ENCODE measurements around the gene MRPS15. TPM values are rescaled to one million over a fixed set of nuclear protein-coding genes. Genes with fewer than 3 reads are reported as not detected.
"Not testable (repeated sequence)": the region's sequence is repeated elsewhere in the genome, so short reads cannot be mapped to it uniquely, and the experiment has no call there.

Gene MRPS15
- 108 TPM for total RNA-seq
- long read RNA-seq, transcript MRPS15-201 (8 exons, 1,006 nt) = major isoform, 65 of 69 reads
- long read RNA-seq, partial matches to known transcripts = 2 of 69 reads
- long read RNA-seq, other reads (novel, unspliced or antisense) = 1 of 69 reads

GRCh38 chr1:36463803-36464604 lies at the start of gene MRPS15:
Gene MRPS15, minus strand, starts transcription at chr1:36464384. Its CDS starts 109 bp downstream, at chr1:36464275.
- peak within 1 kb of the TSS; percentile 95 for H3K4me3 ChIP-seq
- H3K36me3 ChIP-seq = peaks cover 31% of the 10 kb centered on the region
- H3K9me3 ChIP-seq (replicated peaks) = no peaks in the 10 kb centered on the region
- peak; percentile 97 for DNase-seq
- no peaks in the 10 kb centered on the region for H3K27me3 ChIP-seq (ENCODE audit: low read depth)
- H3K27ac ChIP-seq (replicated peaks) = peak within 1 kb of the TSS; percentile 90
- intact Hi-C loops (cut with micrococcal nuclease) = no loop called here
- peaks cover 31% of the 10 kb centered on the region for H3K4me1 ChIP-seq
- TF ChIP-seq, protein P1, sequence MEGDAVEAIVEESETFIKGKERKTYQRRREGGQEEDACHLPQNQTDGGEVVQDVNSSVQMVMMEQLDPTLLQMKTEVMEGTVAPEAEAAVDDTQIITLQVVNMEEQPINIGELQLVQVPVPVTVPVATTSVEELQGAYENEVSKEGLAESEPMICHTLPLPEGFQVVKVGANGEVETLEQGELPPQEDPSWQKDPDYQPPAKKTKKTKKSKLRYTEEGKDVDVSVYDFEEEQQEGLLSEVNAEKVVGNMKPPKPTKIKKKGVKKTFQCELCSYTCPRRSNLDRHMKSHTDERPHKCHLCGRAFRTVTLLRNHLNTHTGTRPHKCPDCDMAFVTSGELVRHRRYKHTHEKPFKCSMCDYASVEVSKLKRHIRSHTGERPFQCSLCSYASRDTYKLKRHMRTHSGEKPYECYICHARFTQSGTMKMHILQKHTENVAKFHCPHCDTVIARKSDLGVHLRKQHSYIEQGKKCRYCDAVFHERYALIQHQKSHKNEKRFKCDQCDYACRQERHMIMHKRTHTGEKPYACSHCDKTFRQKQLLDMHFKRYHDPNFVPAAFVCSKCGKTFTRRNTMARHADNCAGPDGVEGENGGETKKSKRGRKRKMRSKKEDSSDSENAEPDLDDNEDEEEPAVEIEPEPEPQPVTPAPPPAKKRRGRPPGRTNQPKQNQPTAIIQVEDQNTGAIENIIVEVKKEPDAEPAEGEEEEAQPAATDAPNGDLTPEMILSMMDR (IDR thresholded peaks at IDR 0.05; ENCODE audit: borderline replicate concordance) = no peak

GRCh38 chr1:36512842-36513241 lies 48.7 kb upstream of the MRPS15 start:
- TF ChIP-seq, protein P1 (IDR thresholded peaks at IDR 0.05; ENCODE audit: borderline replicate concordance) = no peak
- H3K27ac ChIP-seq (replicated peaks) = no peak overlapping the region
- H3K36me3 ChIP-seq = no peaks in the 10 kb centered on the region
- no peaks in the 10 kb centered on the region for H3K4me1 ChIP-seq
- no peak for DNase-seq
- H3K9me3 ChIP-seq (replicated peaks) = no peaks in the 10 kb centered on the region
- peaks cover 89% of the 10 kb centered on the region for H3K27me3 ChIP-seq (ENCODE audit: low read depth)
- no peak overlapping the region for H3K4me3 ChIP-seq
- intact Hi-C loops (cut with micrococcal nuclease) = no loop called here

DNA sequence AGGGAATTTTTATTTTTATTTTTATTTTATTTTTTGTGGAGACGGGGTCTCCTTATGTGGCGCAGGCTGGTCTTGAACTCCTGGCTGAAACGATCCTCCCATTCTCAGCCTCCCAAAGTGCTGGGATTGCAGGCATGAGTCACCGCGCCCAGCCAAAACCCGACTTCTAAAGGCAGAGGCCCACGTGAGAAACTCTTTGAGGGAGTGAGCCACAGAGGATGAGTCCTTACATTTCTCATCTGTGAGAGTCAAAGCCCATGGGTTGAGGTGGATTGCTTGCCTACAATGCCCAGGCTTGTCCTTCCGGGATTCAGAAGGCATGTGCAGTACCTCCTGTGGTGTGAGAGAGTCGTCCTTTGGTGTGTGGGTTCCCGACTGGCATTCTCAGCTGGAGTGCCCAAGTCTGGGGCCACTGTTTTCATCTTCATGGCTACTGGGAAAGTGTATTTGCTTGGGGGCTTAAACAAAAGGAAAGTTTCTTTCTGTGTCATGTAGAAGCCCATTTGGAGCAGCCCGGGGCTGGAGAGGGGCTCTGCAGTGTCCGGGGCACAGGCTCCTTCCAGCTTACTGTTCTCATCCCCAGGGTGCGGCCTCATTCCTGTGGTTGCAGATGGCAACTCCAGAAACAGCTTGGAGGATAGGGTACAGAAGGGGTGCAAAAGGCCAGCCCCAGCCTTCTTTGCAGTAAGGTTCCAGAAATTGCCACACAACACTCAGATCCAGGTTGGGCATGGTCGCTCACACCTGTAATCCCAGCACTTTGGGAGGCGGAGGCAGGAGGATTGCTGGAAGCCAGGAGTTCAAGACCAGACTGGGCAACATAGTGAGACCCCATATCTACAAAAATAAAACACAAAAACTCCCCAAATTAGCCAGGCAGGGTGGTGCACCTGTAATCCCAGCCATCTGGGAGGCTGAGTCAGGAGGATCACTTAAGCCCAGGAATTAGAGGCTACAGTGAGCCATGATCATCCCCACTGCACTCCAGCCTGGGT lies 47.9 kb upstream of the MRPS15 start:
- DNase-seq = no peak
- no peaks in the 10 kb centered on the region for H3K9me3 ChIP-seq (replicated peaks)
- H3K27me3 ChIP-seq (ENCODE audit: low read depth) = peaks cover 92% of the 10 kb centered on the region
- no peak overlapping the region for H3K27ac ChIP-seq (replicated peaks)
- H3K36me3 ChIP-seq = no peaks in the 10 kb centered on the region
- TF ChIP-seq, protein P1 (IDR thresholded peaks at IDR 0.05; ENCODE audit: borderline replicate concordance) = no peak
- H3K4me1 ChIP-seq = no peaks in the 10 kb centered on the region
- H3K4me3 ChIP-seq = no peak overlapping the region
- intact Hi-C loops (cut with micrococcal nuclease) = no loop called here

GRCh38 chr1:36511220-36511619 lies 47.0 kb upstream of the MRPS15 start:
- peaks cover 92% of the 10 kb centered on the region for H3K27me3 ChIP-seq (ENCODE audit: low read depth)
- H3K36me3 ChIP-seq; H3K4me1 ChIP-seq; H3K27ac ChIP-seq (replicated peaks); H3K4me3 ChIP-seq; DNase-seq; intact Hi-C loops (cut with micrococcal nuclease); H3K9me3 ChIP-seq (replicated peaks): not testable (repeated sequence)

- Histone ChIP-seq H3K36me3 (no peaks in the 10 kb centered on the region), H3K27me3 (ENCODE audit: low read depth) (peaks cover 93% of the 10 kb centered on the region), H3K27ac (replicated peaks) (no peak overlapping the region), H3K9me3 (replicated peaks) (no peaks in the 10 kb centered on the region), H3K4me3 (no peak overlapping the region), H3K4me1 (no peaks in the 10 kb centered on the region)
- intact Hi-C loops (cut with micrococcal nuclease) = no loop called here
- TF ChIP-seq, protein P1 (IDR thresholded peaks at IDR 0.05; ENCODE audit: borderline replicate concordance) = no peak
- no peak for DNase-seq
Observed at GRCh38 chr1:36510418-36510817, 46.2 kb upstream of the MRPS15 start.

Measured in left ventricle myocardium inferior (tissue), 1 donor.